Hepatocyte (in vitro differentiated cells): ENCODE results near the gene MOG. TPM values are rescaled to one million over a fixed set of nuclear protein-coding genes. Genes with fewer than 3 reads are reported as not detected.

Experiments used
- DNase-seq: peaks from one replicate; pipeline ENCODE4 v3.0.0-alpha.2; 2016; ENCODE audit warnings: low spot score
- H2AFZ ChIP-seq: fragments of 200-600 bp; sonication (generic); 2 replicates; pipeline ENCODE4 v1.6.0; 2016; ENCODE audit warnings: antibody characterized with exemption, mild to moderate bottlenecking
- H3K27ac ChIP-seq: fragments of 200-600 bp; sonication (generic); 2 replicates; pipeline ENCODE4 v1.5.1; 2016; ENCODE audit warnings: mild to moderate bottlenecking
- H3K27me3 ChIP-seq: fragments of 200-600 bp; sonication (generic); 2 replicates; pipeline ENCODE4 v1.6.1; 2016
- H3K36me3 ChIP-seq: fragments of 200-600 bp; sonication (generic); replicated peaks from 2 replicates; pipeline ENCODE4 v1.5.1; 2016; ENCODE audit warnings: low read depth; ENCODE audit not compliant: insufficient read depth
- H3K4me1 ChIP-seq: fragments of 200-600 bp; sonication (generic); 2 replicates; pipeline ENCODE4 v1.5.1; 2016; ENCODE audit warnings: mild to moderate bottlenecking, moderate library complexity; ENCODE audit not compliant: insufficient read depth
- H3K4me2 ChIP-seq: fragments of 200-600 bp; sonication (generic); 2 replicates; pipeline ENCODE4 v1.6.0; 2016
- H3K4me3 ChIP-seq: fragments of 200-600 bp; sonication (generic); 2 replicates; pipeline ENCODE4 v1.5.1; 2016; ENCODE audit warnings: mild to moderate bottlenecking
- H3K79me2 ChIP-seq: fragments of 200-600 bp; sonication (generic); 2 replicates; pipeline ENCODE4 v1.6.0; 2017; ENCODE audit warnings: mild to moderate bottlenecking
- H3K9me2 ChIP-seq: fragments of 200-600 bp; sonication (generic); replicated peaks from 2 replicates; pipeline ENCODE4 v1.6.0; 2017; ENCODE audit warnings: mild to moderate bottlenecking; ENCODE audit not compliant: insufficient read depth
- H3K9me3 ChIP-seq: fragments of 200-600 bp; sonication (generic); 2 replicates; pipeline ENCODE4 v1.5.1; 2016; ENCODE audit warnings: low read depth, mild to moderate bottlenecking
- H4K20me1 ChIP-seq: fragments of 200-600 bp; sonication (generic); 2 replicates; pipeline ENCODE4 v1.6.0; 2016; ENCODE audit warnings: mild to moderate bottlenecking; ENCODE audit not compliant: insufficient read depth, poor library complexity, severe bottlenecking
- EZH2 ChIP-seq: fragments of 200-600 bp; sonication (generic); IDR thresholded peaks from 2 replicates; pipeline ENCODE4 v1.6.1; 2016; ENCODE audit warnings: antibody characterized with exemption, mild to moderate bottlenecking, borderline replicate concordance
- EZH2phosphoT487 ChIP-seq: fragments of 200-600 bp; sonication (generic); IDR thresholded peaks from one replicate; pipeline ENCODE4 v1.6.1; 2018; ENCODE audit warnings: antibody characterized with exemption, mild to moderate bottlenecking, low read depth, moderate library complexity; ENCODE audit not compliant: unreplicated experiment, severe bottlenecking
- WGBS: methylation state at CpG from one replicate; pipeline ENCODE4 v1.1.6; 2016; ENCODE audit warnings: low lambda C conversion rate; ENCODE audit errors: missing lambda C conversion rate; 5-methylcytosine and 5-hydroxymethylcytosine counted together
- polyA plus RNA-seq: library from polyadenylated mRNA; unstranded; fragments of >200 nt; fragmentation: Nextera tagmentation; extraction: Ambion mirVana; gene quantifications from 2 replicates; pipeline ENCODE4 v1.2.1, GENCODE V29; 2016
- total RNA-seq: library from RNA; depleted of rRNA; stranded (reverse); fragments of >200 nt; gene quantifications from 2 replicates; pipeline ENCODE4 v1.2.3, GENCODE V29; 2014
- TF ChIP-seq, protein P1 (sequence below): fragments of 200-600 bp; sonication (generic); IDR thresholded peaks from 2 replicates; pipeline ENCODE4 v1.5.1; 2016; ENCODE audit warnings: antibody characterized with exemption, mild to moderate bottlenecking; ENCODE audit not compliant: poor library complexity

Gene MOG
- total and polyA plus RNA-seq, 2 experiments from 2014 or later: not detected

- Histone ChIP-seq H3K9me2 (no peaks in the 10 kb centered on the region), H3K36me3 (no peaks in the 10 kb centered on the region), H3K4me3 (no peak overlapping the region), H3K79me2 (no peaks in the 10 kb centered on the region), H3K4me2 (no peak overlapping the region), H3K27me3 (no peaks in the 10 kb centered on the region), H3K27ac (no peak overlapping the region), H3K9me3 (no peaks in the 10 kb centered on the region), H3K4me1 (no peaks in the 10 kb centered on the region), H2AFZ (no peak overlapping the region), H4K20me1 (no peaks in the 10 kb centered on the region)
- peak; percentile 50 for DNase-seq
- 88% methylated on average over 23 of the region's 23 CpGs for WGBS
- TF ChIP-seq, protein P1, sequence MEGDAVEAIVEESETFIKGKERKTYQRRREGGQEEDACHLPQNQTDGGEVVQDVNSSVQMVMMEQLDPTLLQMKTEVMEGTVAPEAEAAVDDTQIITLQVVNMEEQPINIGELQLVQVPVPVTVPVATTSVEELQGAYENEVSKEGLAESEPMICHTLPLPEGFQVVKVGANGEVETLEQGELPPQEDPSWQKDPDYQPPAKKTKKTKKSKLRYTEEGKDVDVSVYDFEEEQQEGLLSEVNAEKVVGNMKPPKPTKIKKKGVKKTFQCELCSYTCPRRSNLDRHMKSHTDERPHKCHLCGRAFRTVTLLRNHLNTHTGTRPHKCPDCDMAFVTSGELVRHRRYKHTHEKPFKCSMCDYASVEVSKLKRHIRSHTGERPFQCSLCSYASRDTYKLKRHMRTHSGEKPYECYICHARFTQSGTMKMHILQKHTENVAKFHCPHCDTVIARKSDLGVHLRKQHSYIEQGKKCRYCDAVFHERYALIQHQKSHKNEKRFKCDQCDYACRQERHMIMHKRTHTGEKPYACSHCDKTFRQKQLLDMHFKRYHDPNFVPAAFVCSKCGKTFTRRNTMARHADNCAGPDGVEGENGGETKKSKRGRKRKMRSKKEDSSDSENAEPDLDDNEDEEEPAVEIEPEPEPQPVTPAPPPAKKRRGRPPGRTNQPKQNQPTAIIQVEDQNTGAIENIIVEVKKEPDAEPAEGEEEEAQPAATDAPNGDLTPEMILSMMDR: peak; percentile 55
- no peak for TF ChIP-seq EZH2
Measured at GRCh38 chr6:29647927-29648642, 8.8 kb upstream of the MOG start.

GRCh38 chr6:29649701-29650673, 6.9 kb upstream of the MOG start:
- H2AFZ ChIP-seq: peak overlapping the region; percentile 81
- no peaks in the 10 kb centered on the region for H4K20me1 ChIP-seq
- no peaks in the 10 kb centered on the region for H3K9me3 ChIP-seq
- peak overlapping the region; percentile 19 for H3K4me3 ChIP-seq
- H3K27ac ChIP-seq: peak overlapping the region; percentile 85
- peak overlapping the region; percentile 79 for H3K4me2 ChIP-seq
- no peak for TF ChIP-seq EZH2
- TF ChIP-seq EZH2phosphoT487: no peak
- TF ChIP-seq, protein P1: peak; percentile 92
- H3K9me2 ChIP-seq: no peaks in the 10 kb centered on the region
- 10% methylated on average over 33 of the region's 33 CpGs for WGBS
- no peaks in the 10 kb centered on the region for H3K79me2 ChIP-seq
- no peaks in the 10 kb centered on the region for H3K4me1 ChIP-seq
- peak; percentile 98 for DNase-seq
- H3K36me3 ChIP-seq: no peaks in the 10 kb centered on the region
- H3K27me3 ChIP-seq: no peaks in the 10 kb centered on the region

DNA sequence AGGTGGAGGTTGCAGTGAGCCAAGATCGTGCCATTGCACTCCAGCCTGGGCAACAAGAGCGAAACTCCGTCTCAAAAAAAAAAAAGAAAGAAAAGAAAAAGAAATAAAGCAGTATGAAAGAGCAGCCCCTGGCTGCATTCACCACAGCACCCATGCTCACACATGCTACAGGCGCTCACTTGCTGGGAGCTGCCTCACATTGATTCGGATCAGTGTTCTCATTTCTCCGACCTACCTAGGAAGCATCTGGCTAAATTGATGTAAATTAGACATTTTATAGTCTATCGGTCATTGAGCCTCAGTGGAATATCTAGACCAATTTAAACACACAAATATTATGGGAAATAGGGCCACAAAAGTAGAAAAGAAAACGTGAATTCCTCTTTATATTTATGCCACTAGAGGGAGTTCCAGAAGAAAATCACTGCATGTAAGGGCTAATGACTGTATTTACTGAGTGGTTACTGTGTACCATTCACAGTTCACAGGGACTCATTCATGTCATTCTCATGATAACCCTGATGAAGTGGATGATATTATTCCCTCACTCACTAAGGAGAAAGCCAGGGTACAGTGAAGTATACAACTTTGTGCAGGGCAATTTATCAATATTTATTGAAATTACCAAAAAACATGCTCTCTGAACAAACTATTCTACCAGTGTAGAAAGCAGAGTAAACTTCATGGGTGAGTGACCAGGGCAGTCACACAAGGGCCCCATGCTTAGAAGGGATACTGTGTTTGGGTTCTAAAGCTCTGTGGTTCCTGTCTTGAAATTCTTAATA, 5.3 kb upstream of the MOG start:
- H3K36me3 ChIP-seq: no peaks in the 10 kb centered on the region
- TF ChIP-seq EZH2: no peak
- TF ChIP-seq EZH2phosphoT487: no peak
- TF ChIP-seq, protein P1: peak; percentile 66
- H2AFZ ChIP-seq: no peak overlapping the region
- no peaks in the 10 kb centered on the region for H3K79me2 ChIP-seq
- H3K4me3 ChIP-seq: no peak overlapping the region
- no peak overlapping the region for H3K4me2 ChIP-seq
- H3K4me1 ChIP-seq: no peaks in the 10 kb centered on the region
- H3K27ac ChIP-seq: no peak overlapping the region
- no peaks in the 10 kb centered on the region for H4K20me1 ChIP-seq
- DNase-seq: peak; percentile 52
- no peaks in the 10 kb centered on the region for H3K9me3 ChIP-seq
- H3K27me3 ChIP-seq: peaks cover 6% of the 10 kb centered on the region
- 68% methylated on average over 6 of the region's 8 CpGs for WGBS
- no peaks in the 10 kb centered on the region for H3K9me2 ChIP-seq
